ENCODE results near the gene MBD3L1.

GRCh38 chr19:8890260-8890659 lies 58.1 kb downstream of the MBD3L1 start:
- no peak for TF ChIP-seq CTCF (IDR thresholded peaks at IDR 0.05)
- no peak for TF ChIP-seq POLR2A (IDR thresholded peaks at IDR 0.05)
- no peak for TF ChIP-seq EP300 (IDR thresholded peaks at IDR 0.05)

Data from suprapubic skin (tissue), 3 donors.